ENCODE data around the gene POLR3K. TPM values are rescaled to one million over a fixed set of nuclear protein-coding genes. Genes with fewer than 3 reads are reported as not detected.

Gene POLR3K
- total and polyA plus RNA-seq, 2 donors (not counting 3 experiments of a cell fraction or from before 2014, with no cell fraction given), result 20.6 to 33.2 TPM

GRCh38 chr16:75580-76501 lies 22.4 kb upstream of the POLR3K start:
- peaks cover 41% of the 10 kb centered on the region for H3K4me1 ChIP-seq (ENCODE audit: control insufficient read depth, extremely low read depth, insufficient read depth, low read length)
- POLR2A ChIA-PET, result no interaction called here
- H3K36me3 ChIP-seq (ENCODE audit: control insufficient read depth in 2 of 2, extremely low read depth in 1 of 2, insufficient read depth in 2 of 2, low read length in 2 of 2), result peaks cover 4 to 6% of the 10 kb centered on the region in 2 experiments
- peak overlapping the region; percentile 32 for H3K9ac ChIP-seq (replicated peaks; ENCODE audit: extremely low read depth, insufficient read depth, low read length)
- no peaks in the 10 kb centered on the region for H3K9me1 ChIP-seq (replicated peaks; ENCODE audit: control insufficient read depth, extremely low read depth, insufficient read depth, low read length)
- peak; percentile 41 for DNase-seq (ENCODE audit: low read depth, low spot score)
- no TSS peak for BruUV-seq (replicated peaks)
- H3K79me2 ChIP-seq (ENCODE audit: control insufficient read depth, insufficient read depth, low read length), result peaks cover 15% of the 10 kb centered on the region
- no peaks in the 10 kb centered on the region for H3K9me3 ChIP-seq (replicated peaks; ENCODE audit: control insufficient read depth, insufficient read depth, low read length)
- TF ChIP-seq FOS (IDR thresholded peaks at IDR 0.05; ENCODE audit: borderline replicate concordance, insufficient read depth, low read length), result no peak
- no peak for TF ChIP-seq POLR2AphosphoS5 (IDR thresholded peaks at IDR 0.05; ENCODE audit: insufficient read depth, low read depth, low read length)
- TF ChIP-seq, protein P1, sequence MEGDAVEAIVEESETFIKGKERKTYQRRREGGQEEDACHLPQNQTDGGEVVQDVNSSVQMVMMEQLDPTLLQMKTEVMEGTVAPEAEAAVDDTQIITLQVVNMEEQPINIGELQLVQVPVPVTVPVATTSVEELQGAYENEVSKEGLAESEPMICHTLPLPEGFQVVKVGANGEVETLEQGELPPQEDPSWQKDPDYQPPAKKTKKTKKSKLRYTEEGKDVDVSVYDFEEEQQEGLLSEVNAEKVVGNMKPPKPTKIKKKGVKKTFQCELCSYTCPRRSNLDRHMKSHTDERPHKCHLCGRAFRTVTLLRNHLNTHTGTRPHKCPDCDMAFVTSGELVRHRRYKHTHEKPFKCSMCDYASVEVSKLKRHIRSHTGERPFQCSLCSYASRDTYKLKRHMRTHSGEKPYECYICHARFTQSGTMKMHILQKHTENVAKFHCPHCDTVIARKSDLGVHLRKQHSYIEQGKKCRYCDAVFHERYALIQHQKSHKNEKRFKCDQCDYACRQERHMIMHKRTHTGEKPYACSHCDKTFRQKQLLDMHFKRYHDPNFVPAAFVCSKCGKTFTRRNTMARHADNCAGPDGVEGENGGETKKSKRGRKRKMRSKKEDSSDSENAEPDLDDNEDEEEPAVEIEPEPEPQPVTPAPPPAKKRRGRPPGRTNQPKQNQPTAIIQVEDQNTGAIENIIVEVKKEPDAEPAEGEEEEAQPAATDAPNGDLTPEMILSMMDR (IDR thresholded peaks at IDR 0.05; ENCODE audit: extremely low read depth in 1 of 2, insufficient read depth in 1 of 2, low read depth in 1 of 2, low read length in 2 of 2), result peak in 1 of 2 donors; percentile 22
- H3K27me3 ChIP-seq (ENCODE audit: control insufficient read depth in 2 of 2, insufficient read depth in 2 of 2, low read length in 2 of 2), result no peaks in the 10 kb centered on the region
- peak; percentile 33 for FAIRE-seq
- dilution Hi-C loops (cut with MboI; ENCODE audit: extremely low pct_ligation_motif_present, low sequenced_read_pairs), result no loop called here
- intact Hi-C loops (cut with micrococcal nuclease), result loop anchor here (1.0 to 2.0 kb wide), 2 partner anchors 8 to 23 kb away; partner anchors contain the start of genes POLR3K and SNRNP25
- no peaks in the 10 kb centered on the region for H4K20me1 ChIP-seq (replicated peaks; ENCODE audit: control insufficient read depth, extremely low read depth, insufficient read depth, low read length)
- CTCF ChIA-PET, result interaction anchor here (0.5 to 18.5 kb wide), 4 partner anchors 10 to 1853 kb away, joined by 4 to 790 read pairs (median 34); no protein-coding TSS in a partner anchor
- no peak overlapping the region for H3K4me3 ChIP-seq (replicated peaks in 1 of 3; ENCODE audit: insufficient read depth in 1 of 3, low read depth in 1 of 3, low read length in 3 of 3)
- H3K27ac ChIP-seq (ENCODE audit: insufficient read depth, low read depth, low read length), result peak overlapping the region; percentile 92
- H3K4me2 ChIP-seq (ENCODE audit: insufficient read depth, low read length), result no peak overlapping the region
- no peak overlapping the region for H2AFZ ChIP-seq (ENCODE audit: low read depth, low read length)

Data from endothelial cell of umbilical vein (primary cell).